NB4 (cell line): Measurements from ENCODE around the gene ALOX15B.

Source experiments
- CTCF ChIP-seq: IDR thresholded peaks from one replicate; pipeline ENCODE4 v1.5.1; 2012; ENCODE audit warnings: low read depth, low read length
- POLR2A ChIP-seq: IDR thresholded peaks from 2 replicates; pipeline ENCODE4 v1.6.1; 2011; ENCODE audit warnings: mild to moderate bottlenecking; ENCODE audit not compliant: insufficient read length; ENCODE audit errors: extremely low read depth
- TF ChIP-seq, protein P1 (sequence below): IDR thresholded peaks from 2 replicates; pipeline ENCODE4 v1.6.1; 2011; ENCODE audit warnings: low read depth, low read length

DNA sequence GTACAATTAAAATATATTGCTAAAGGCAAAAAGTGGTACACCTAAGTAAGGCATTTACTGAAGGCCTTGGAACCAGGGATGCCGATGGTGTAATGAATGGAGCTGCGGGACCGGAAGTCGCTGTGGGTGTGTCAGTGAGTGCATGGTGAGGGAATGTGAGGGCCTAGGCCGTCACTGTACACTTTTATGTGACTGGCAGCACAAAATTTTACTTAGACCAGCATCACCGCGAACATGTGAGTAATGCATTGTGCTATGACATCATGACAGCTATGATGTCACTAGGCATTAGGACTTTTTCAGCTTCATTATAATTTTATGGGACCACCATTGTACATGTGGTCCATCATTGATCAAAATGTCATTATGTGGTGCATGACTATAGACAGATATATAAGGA, 14.7 kb downstream of the ALOX15B start:
- TF ChIP-seq CTCF = no peak
- TF ChIP-seq, protein P1, sequence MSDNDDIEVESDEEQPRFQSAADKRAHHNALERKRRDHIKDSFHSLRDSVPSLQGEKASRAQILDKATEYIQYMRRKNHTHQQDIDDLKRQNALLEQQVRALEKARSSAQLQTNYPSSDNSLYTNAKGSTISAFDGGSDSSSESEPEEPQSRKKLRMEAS = no peak
- TF ChIP-seq POLR2A = no peak
